Cardiac fibroblast (primary cell): Measurements from ENCODE around the gene AIMP1.

Source experiments
- DNase-seq, 2 donors: peaks; one replicate each; pipeline versions ENCODE4 v3.0.0 to v3.0.0-alpha.2; 2010; ENCODE audit warnings: low read depth in 2 of 2
- H3K4me3 ChIP-seq, 2 donors: replicated peaks in 1 of 2; 1 replicate in 1 of 2; 2 replicates in 1 of 2; pipeline ENCODE4 v1.5.1; 2011; ENCODE audit warnings: low read depth in 2 of 2, low read length in 2 of 2, mild to moderate bottlenecking in 2 of 2, moderate library complexity in 1 of 2
- CTCF ChIP-seq: IDR thresholded peaks from one replicate; pipeline ENCODE4 v1.5.1; 2011; ENCODE audit warnings: low read depth, mild to moderate bottlenecking, low read length, inconsistent platforms

Gene AIMP1

GRCh38 chr4:106343865-106344646 is 27.7 kb downstream of the AIMP1 start:
- DNase-seq, result no peak
- no peak for TF ChIP-seq CTCF
- H3K4me3 ChIP-seq, result no peak overlapping the region

DNA sequence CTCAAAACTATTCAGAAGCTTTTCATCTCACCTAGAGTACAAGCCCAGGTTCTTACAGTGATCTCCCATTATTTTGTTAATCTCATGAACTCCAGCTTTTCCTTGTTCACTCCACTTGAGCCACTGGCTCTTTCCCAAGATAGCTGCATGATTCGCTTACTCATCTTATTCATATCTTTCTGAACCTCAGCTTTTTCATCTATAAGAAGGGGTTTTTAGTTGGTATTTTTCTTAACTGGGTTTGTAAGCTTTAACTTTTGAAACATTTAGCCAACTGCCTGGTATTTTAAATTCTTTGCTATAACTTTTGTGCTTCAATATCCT is 28.3 kb downstream of the AIMP1 start:
- DNase-seq, result peak; percentile 41 to 52
- H3K4me3 ChIP-seq, result no peak overlapping the region
- no peak for TF ChIP-seq CTCF

DNA sequence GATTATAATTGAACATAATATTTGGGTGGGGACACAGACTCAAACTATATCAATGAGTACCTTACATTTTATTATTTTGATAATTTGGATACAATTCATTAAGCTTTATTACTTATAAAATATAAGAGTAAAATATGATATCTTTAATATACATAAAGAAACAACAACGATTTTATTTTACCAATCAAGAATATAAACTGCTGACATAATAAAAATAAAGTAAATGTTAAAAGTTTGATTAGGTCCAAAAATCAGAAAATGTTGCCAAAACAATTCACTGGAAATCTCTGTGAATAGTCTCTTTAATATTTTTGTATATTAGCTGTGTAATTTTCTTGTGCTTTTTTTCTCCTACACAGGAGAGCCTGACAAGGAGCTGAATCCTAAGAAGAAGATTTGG is 30.8 kb downstream of the AIMP1 start:
- no peak for TF ChIP-seq CTCF
- no peak overlapping the region for H3K4me3 ChIP-seq
- no peak for DNase-seq

GRCh38 chr4:106351016-106351415 is 34.7 kb downstream of the AIMP1 start:
- no peak overlapping the region for H3K4me3 ChIP-seq
- TF ChIP-seq CTCF, result no peak
- DNase-seq, result no peak

GRCh38 chr4:106353786-106354185 is 37.4 kb downstream of the AIMP1 start:
- DNase-seq, result peak in 1 of 2 donors; percentile 32
- H3K4me3 ChIP-seq, result no peak overlapping the region
- TF ChIP-seq CTCF, result no peak

DNA sequence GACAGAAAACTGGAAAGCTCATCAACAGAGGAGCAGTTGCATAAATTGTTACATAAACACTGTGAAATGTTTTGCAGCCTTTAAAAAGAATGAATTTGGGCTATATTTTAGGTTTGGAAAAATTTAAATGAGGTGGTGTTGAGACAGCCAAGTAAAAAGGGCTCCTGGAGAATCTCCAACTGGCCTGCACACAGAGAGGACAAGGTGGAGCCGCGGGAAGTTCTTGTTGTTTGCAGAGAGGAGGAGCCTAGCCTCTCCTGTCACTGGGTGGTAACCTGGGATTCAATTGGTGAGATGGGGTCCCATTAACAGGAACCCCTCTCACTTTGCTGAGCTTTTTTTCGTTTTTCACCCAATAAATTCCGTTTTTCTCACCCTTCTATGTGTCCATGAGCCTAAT is 38.8 kb downstream of the AIMP1 start:
- no peak for TF ChIP-seq CTCF
- H3K4me3 ChIP-seq, result no peak overlapping the region
- DNase-seq, result peak in 1 of 2 donors; percentile 10

DNA sequence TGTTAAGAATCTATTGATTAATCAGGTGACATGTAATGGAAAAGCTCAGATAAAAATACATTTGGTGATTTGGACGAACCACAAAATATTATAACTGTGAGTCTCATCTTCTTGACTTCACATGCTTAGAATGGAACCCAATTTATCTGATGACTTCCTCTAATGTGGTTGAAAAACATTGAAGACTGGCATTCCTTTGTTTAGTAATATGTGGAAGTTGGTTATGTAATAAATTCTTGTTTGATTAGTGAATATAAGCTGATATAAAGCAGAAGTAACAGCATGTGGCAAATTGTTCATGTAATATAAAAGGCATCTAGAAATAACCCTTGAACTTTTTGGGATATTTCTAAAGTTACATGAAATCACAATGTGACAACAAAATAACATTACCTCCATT is 42.5 kb downstream of the AIMP1 start:
- peak; percentile 29 to 80 for DNase-seq
- TF ChIP-seq CTCF, result no peak
- H3K4me3 ChIP-seq, result no peak overlapping the region
